ENCODE data around the gene ATOH8.
"Not testable (repeated sequence)": the region's sequence is repeated elsewhere in the genome, so short reads cannot be mapped to it uniquely, and the experiment has no call there.

ATOH8 gene

DNA sequence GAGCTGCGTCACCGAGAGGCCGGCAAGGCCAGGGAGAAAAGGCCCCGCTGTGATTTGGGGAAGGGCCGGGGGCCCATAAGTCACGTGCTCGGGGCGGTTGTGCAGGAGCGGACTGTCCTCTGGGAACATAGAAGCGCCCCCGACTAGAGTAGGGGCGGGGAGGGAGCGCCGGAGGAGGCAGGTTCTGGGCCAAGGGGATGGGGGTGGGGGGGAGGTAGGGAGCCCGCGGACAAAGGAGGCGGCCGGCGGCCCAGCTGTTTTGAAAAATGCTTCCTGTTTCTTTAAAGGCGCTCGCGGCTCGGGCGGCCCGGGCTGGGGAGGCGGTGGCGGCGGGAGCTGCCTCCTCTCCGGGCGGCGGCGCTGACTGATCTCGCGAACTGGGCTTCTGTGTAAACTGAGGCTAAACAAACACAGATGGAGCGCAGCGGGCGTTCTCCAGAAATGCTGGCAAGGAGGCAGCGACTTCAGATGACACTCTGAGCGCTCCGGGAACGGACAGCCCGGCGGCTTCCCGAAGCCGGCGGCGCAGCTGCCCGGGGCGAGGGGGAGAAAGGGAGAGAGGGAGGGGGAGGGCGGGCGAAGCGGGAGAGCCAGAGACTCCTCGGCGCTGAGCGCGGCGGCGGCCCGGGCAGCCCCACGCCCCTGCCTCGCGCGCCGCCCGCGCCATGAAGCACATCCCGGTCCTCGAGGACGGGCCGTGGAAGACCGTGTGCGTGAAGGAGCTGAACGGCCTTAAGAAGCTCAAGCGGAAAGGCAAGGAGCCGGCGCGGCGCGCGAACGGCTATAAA lies at the start of gene ATOH8:
Gene ATOH8 (plus strand): TSS at position 467 of the 788 bp plus-strand sequence. CDS start 199 bp downstream, at position 666.
- peak; percentile 40 for DNase-seq

GRCh38 chr2:85704038-85704437 lies 49.8 kb upstream of the ATOH8 start:
- no peak for DNase-seq

DNA sequence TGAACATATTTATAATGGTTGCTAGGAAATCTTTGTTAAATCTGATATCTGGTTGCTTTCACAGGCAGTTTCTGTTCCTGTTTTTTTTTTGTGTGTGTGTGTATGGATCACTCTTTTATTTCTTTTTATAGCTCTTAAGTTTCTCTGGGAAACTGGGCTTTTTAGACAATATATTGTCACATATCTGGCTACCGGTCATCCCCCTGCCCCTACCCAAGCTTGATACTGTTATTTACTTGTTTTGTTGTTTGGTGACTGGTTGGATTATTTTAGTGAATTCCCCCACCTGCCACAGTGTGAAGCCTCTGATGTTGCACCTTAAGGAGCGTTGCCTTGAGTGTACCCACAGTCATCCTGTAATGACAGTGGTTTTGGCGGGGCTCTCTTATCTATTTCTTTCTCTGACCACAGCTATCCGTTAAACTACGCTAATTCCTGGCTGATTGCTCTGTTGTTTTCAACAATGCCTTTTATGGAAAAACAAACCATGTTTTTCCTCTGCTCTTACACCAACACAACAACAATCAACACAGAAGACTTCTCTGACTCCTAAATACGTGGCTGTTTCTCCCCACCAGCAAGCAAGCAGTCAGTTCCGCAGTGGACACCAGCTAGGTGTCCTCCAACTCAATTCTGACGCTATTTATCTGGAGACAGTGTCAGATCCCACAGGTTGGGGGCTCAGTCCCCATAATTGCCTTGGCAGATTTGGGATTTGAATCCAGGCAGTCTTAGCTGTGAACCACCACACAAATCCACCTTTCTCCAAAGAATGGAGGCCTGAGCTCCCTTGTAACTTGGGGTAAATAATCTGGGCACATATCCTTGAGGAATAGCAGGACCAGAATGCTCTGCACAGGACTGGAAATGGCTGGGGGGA lies 48.8 kb upstream of the ATOH8 start:
- DNase-seq, result no peak

DNA sequence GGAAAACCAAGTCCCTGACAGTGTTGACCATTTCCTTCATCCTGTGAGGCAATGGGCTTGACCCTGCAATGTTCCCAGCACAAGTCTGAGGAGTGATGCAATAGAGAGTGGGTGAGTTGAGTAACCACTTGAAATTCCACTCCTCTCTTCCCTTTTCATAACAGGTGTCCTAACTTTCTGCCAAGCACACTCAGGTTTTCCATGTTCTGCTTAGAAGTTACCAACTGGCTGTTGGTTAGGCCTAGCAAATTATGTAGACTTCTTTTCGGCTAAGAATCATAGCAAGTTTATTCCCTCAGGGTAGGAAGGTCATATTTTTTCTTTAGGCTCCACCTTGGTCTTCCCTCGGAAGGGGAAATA lies 48.1 kb upstream of the ATOH8 start:
- DNase-seq, result no peak

GRCh38 chr2:85706063-85706462 lies 47.7 kb upstream of the ATOH8 start:
- no peak for DNase-seq

DNA sequence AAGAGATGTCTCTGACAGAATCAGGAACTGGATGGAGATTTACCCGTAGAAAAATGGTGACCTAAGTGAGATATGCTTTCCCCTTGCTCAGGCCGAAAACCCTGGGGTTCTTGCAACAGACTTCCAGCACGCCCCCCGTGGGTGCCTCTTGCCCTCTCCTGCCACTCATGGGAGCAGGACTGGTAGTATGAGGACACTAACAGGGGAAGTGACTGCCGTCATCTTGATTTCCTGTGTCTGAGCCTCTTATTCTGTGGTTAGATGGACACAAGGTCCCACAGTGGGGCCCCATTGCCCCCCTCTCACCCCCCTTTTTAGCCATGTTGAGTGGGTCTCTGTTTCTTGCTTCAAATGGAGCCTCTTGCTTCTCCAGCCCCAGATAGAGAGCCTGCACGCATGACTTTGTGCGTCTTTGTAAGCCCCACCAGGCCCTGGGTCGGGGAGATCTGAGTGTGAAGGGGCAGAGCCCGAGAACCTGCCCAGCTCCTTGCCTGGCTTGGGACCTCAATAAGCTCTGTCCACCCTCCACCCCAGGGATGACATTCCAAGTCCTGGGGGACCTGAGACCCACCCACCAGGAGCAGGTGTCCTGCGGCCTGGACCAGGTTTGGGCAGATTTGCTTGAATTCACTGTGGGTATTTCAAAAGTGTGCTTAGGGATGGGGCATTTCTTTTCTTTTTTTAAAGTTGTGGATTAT lies 47.0 kb upstream of the ATOH8 start:
- no peak for DNase-seq

- peak; percentile 80 for DNase-seq
Measured at GRCh38 chr2:85707304-85707703, 46.5 kb upstream of the ATOH8 start.

GRCh38 chr2:85708641-85709040 lies 45.1 kb upstream of the ATOH8 start:
- DNase-seq, result no peak

- DNase-seq, result no peak
Measured at GRCh38 chr2:85709401-85709811, 44.4 kb upstream of the ATOH8 start.

GRCh38 chr2:85710687-85711577 lies 42.9 kb upstream of the ATOH8 start:
- no peak for DNase-seq

DNA sequence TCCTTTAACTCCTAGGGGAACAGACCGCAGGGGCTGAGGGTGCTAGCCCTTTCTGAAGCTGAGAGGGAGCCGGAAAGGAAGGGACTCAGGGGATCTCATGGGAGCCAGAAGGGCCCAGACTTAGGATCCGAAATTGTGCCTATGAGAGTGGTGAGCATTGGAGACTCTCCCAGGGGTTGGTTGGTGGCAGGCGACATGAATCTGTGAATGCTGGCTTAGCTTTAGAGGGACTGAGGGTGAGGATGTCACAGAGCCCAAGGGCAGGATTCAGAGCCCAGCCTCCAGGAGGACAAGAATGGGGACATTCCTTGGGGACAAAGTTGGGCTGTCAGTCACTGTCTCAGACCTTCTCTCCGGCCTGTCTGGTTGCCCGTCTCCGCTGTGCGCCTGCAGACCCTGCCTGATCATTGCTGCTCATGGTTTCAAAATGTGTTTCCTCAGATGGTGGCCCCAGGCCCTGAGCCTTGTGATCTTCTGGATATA lies 42.2 kb upstream of the ATOH8 start:
- no peak for DNase-seq

DNA sequence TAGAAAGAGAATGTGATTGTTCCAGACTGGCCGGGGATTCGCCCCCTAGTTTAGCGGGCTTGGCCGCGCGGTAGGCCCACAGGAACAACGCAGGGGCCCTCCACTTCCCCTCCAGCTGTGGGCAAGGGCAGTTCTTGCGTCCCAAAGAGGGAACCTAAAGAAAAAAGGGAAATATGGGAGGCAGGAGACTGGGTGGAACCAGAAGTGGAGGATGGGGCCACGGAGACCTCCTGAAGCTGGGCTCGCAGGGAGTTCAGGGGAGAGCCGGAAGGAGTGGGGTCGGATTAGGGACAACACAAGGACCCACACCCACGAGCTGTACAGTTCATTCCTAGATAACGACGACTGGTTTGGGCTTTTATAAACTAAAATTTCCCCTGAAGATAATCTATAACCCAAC lies 41.5 kb upstream of the ATOH8 start:
- no peak for DNase-seq

GRCh38 chr2:85712849-85713612 lies 40.8 kb upstream of the ATOH8 start:
- no peak for DNase-seq

DNA sequence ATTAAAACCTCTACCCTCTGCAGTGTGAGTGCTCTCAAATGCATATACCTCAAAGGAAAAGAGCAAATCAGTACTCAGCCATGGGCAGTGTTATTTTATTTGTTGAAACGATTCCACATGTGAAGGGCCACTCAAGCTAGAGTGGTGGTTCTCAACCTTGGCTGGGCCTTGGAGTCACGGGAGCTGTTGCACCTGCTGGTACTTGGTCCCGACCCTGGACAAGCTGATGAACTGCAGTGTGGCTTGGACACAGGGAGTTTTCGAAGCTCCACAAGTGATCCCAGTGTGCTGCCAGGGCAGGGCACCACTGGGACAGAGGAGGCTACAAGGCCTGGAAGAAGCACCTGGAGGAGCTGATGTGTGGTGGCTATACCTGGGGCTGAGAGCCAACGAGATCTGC lies 40.0 kb upstream of the ATOH8 start:
- DNase-seq, result peak; percentile 66

DNA sequence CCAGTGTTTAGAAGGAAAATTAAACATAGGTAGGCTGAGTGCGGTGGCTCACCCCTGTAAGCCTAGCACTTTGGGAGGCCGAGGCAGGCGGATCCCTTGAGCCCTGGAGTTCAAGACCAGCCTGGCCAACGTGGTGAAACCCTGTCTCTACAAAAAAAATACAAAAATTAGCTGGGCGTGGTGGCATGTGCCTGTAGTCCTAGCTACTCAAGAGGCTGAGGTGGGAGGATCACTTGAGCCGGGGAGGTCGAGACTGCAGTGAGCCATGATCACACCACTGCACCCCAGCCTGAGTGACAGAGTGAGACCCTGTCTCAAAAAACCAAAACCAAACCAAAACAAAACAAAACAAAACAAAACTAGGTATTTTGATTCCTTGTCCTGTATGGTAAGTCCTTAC lies 39.4 kb upstream of the ATOH8 start:
- DNase-seq, result not testable (repeated sequence)

DNA sequence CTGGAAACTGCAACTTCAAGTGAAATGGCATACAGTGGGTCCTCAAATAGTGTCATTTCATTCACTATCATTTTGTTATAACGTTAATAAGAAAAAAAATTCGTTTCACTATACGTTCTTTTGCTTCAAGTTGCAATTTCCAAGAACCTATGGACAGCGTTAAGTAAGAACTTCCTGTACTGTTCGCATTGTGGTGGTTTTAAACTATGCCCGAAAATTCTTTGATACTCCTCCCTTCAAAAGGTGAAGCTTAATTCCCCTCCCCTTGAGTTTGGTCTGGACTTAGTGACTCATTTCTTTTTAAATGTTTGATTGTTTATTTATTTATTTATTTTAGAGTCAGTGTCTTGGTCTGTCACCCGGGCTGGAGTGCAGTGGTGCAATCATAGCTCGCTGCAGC lies 39.0 kb upstream of the ATOH8 start:
- DNase-seq, result no peak

- no peak for DNase-seq
Measured at GRCh38 chr2:85716346-85716914, 37.4 kb upstream of the ATOH8 start.

GRCh38 chr2:85717308-85718008 lies 36.3 kb upstream of the ATOH8 start:
- no peak for DNase-seq

GRCh38 chr2:85718009-85718391 lies 35.8 kb upstream of the ATOH8 start:
- DNase-seq, result no peak

GRCh38 chr2:85718885-85719492 lies 34.8 kb upstream of the ATOH8 start:
- DNase-seq, result no peak
